Activated naive CD4-positive, alpha-beta T cell treated with anti-CD3 and anti-CD28 coated beads, Interleukin-2, amount 10 ng/mL, durations not matched to agents 7 days and 5 days (primary cell): ENCODE data around the gene FGD6.
"Not testable (repeated sequence)": the region's sequence is repeated elsewhere in the genome, so short reads cannot be mapped to it uniquely, and the experiment has no call there.

Experiments
- CTCF ChIA-PET: fragments of 350-600 bp; sonication (Branson Sonifier 250); formaldehyde crosslinking; loops from one replicate; lab custom pipeline; 2021; ENCODE audit warnings: antibody characterized with exemption; lab: Charles Lee
- DNase-seq: peaks from one replicate; pipeline ENCODE4 v3.0.0-alpha.2; 2020
- H3K27ac Mint-ChIP-seq: one replicate; pipeline ENCODE4 v1.8.0; 2021; ENCODE audit warnings: mild to moderate bottlenecking, moderate library complexity, mixed read lengths
- H3K27me3 Mint-ChIP-seq: one replicate; pipeline ENCODE4 v1.8.0; 2021; ENCODE audit warnings: mild to moderate bottlenecking, mixed read lengths
- H3K36me3 Mint-ChIP-seq: one replicate; pipeline ENCODE4 v1.8.0; 2021; ENCODE audit warnings: mixed read lengths
- H3K4me1 Mint-ChIP-seq: one replicate; pipeline ENCODE4 v1.8.0; 2021; ENCODE audit warnings: mixed read lengths
- H3K4me3 Mint-ChIP-seq: one replicate; pipeline ENCODE4 v1.8.0; 2021; ENCODE audit warnings: mild to moderate bottlenecking, moderate library complexity, mixed read lengths
- H3K9me3 Mint-ChIP-seq: one replicate; pipeline ENCODE4 v1.8.0; 2021; ENCODE audit warnings: mixed read lengths

FGD6 gene

DNA sequence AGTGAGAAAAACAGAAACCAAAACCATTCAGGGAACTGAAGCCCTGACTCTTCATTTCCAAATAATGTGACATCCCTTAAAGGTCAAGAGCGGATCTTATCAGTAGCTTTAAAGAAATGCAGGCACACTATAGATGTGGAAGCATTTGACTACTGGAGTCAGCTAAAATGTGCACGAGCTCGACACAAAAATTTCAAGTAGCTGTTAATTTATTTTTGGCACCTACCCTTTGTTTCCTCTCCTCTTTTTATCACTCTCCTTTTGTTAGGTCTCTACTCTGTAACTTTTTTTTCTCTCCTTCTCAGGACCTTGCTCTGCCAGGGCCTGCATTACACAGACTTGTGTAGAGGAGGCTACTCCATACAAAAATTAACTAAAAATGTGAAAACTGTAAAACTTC is 58.3 kb downstream of the FGD6 start:
- Mint-ChIP-seq H3K9me3 (no peaks in the 10 kb centered on the region), H3K27ac (no peak overlapping the region), H3K36me3 (no peaks in the 10 kb centered on the region), H3K27me3 (peaks cover 4% of the 10 kb centered on the region), H3K4me3 (no peak overlapping the region), H3K4me1 (no peaks in the 10 kb centered on the region)
- CTCF ChIA-PET: no interaction called here
- DNase-seq: no peak

DNA sequence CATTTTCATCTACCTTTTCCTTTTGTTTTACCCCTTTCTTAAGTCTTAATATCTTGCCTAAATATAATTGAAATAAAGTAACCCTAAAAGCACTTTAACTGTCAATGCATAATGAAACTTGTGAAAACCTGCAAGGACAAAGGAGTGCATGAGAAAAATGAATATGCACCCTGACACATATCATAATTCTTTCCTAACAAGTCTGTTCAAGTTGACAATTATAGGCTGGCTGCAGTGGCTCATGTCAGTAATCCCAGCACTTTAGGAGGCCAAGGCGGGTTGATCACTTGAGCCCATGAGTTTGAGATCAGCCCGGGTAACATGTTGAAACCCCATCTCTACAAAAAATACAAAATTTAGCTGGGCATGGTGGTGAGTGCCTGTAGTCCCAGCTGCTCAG is 65.4 kb downstream of the FGD6 start:
- no peak overlapping the region for H3K27ac Mint-ChIP-seq
- CTCF ChIA-PET: no interaction called here

DNA sequence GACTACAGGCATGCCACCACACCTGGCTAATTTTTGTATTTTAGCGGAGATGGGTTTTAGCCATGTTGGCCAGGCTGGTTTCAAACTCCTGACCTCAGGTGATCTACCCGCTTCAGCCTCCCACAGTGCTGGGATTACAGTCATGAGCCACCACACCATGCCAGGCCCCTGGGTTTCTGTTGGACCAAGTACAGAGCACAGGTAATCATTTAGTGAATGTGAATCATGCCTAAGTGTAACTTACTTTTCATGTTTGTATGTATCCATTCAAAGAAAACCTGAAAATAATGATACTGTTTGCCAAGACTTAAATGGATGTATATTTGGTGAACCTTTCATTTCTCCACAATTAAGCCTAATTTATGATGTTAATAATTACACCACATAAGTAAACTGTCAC is 65.9 kb downstream of the FGD6 start:
- H3K4me1 Mint-ChIP-seq: no peaks in the 10 kb centered on the region
- no peaks in the 10 kb centered on the region for H3K9me3 Mint-ChIP-seq
- no peak overlapping the region for H3K4me3 Mint-ChIP-seq
- no peaks in the 10 kb centered on the region for H3K27me3 Mint-ChIP-seq
- DNase-seq: no peak
- H3K27ac Mint-ChIP-seq: no peak overlapping the region
- H3K36me3 Mint-ChIP-seq: no peaks in the 10 kb centered on the region
- CTCF ChIA-PET: no interaction called here

More for the DNA sequence above, 65.4 kb downstream of the FGD6 start:
- no peaks in the 10 kb centered on the region for H3K36me3 Mint-ChIP-seq
- no peaks in the 10 kb centered on the region for H3K4me1 Mint-ChIP-seq
- no peaks in the 10 kb centered on the region for H3K9me3 Mint-ChIP-seq
- no peaks in the 10 kb centered on the region for H3K27me3 Mint-ChIP-seq
- no peak for DNase-seq
- no peak overlapping the region for H3K4me3 Mint-ChIP-seq

DNA sequence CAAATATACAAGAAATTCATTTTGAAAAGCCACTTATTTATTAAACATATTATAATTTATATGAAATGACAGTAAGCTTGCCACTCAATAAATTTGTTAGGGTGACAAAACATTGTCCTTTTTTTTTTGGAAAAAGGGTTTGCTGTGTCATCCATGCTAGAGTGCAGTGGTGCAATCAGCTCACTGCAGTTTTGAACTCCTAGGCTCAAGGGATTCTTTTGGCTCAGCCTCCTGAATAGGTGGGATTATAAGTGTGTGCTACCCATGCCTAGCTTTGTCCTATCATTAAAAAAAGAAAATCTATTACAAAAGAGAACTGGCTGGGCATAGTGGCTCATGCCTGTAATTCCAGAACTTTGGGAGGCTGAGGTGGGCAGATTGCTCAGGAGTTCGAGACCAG is 66.8 kb downstream of the FGD6 start:
- Mint-ChIP-seq H3K27ac (no peak overlapping the region), H3K27me3 (no peaks in the 10 kb centered on the region), H3K4me3 (no peak overlapping the region), H3K36me3 (no peaks in the 10 kb centered on the region), H3K9me3 (no peaks in the 10 kb centered on the region), H3K4me1 (no peaks in the 10 kb centered on the region)
- no peak for DNase-seq
- CTCF ChIA-PET: no interaction called here

DNA sequence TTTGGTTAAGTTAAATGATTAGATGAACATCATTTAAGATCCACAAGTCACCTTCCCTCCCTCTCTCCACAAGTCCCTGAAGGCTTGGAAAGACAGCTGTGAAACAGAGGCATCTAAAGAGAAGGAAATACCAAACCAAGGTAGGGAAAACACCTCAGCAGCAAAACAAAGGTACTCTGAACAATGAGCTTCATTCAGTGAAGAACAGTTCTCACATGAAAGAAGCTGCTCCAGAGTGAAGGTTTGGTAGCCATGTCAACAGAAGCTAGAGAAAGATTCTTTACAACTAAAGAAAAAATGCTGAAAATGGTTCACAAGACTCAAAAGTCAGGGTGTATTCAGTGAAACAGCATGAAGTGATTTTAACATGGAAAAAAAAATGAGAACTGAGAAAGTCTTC is 69.4 kb downstream of the FGD6 start:
- H3K27me3 Mint-ChIP-seq: no peaks in the 10 kb centered on the region
- no peaks in the 10 kb centered on the region for H3K9me3 Mint-ChIP-seq
- DNase-seq: no peak
- H3K4me3 Mint-ChIP-seq: no peak overlapping the region
- H3K4me1 Mint-ChIP-seq: no peaks in the 10 kb centered on the region
- H3K27ac Mint-ChIP-seq: no peak overlapping the region
- CTCF ChIA-PET: no interaction called here
- H3K36me3 Mint-ChIP-seq: no peaks in the 10 kb centered on the region

DNA sequence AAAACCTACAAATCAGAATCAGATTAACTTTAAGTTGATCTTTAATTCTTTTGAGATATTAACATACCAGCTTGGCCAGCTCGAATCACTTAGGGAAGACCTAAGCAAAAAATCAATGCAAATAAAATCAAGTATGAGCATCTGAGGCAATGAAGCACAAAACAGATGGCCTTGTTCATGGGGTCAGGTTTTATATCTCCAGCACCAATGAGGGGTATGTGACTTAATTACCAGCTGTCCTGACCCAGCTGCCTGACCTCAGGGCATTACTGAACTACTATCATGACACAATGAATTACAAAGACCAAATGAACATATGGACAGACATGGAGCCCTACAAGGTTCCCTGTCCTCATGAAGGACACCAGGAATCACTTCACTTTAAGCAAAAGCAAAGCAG is 70.5 kb downstream of the FGD6 start:
- CTCF ChIA-PET: no interaction called here
- Mint-ChIP-seq H3K4me1 (no peaks in the 10 kb centered on the region), H3K36me3 (no peaks in the 10 kb centered on the region), H3K9me3 (no peaks in the 10 kb centered on the region), H3K27ac (no peak overlapping the region), H3K27me3 (no peaks in the 10 kb centered on the region), H3K4me3 (no peak overlapping the region)
- DNase-seq: no peak

DNA sequence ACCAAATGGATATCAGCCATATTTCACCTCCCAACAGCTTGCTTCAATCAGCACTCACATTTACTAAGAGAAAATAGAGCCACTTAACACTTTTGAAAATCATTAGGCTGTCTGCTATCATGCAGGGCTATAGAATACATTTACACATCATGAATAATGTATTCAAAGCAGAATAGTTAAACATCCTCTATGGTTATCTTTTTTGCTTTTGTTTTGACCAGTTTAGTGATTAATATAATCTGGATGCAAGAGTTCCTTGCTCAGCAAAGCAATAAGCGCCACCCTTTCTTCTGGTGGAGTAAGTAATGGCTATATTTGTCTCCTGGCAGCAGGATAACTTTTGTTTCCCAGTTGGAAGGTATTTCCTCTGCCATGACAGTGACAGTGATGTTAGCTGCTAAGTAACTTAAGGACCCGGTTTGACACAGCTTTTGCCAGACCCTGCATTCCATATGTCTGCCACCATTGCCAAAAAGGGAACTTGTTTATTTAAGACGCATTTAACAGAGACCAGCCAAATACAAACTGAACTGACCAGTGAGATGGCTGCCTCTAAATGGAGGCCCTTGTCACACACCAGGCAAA is 73.6 kb downstream of the FGD6 start:
- CTCF ChIA-PET: no interaction called here
- Mint-ChIP-seq H3K9me3 (no peaks in the 10 kb centered on the region), H3K4me1 (no peaks in the 10 kb centered on the region), H3K36me3 (no peaks in the 10 kb centered on the region), H3K27me3 (no peaks in the 10 kb centered on the region), H3K4me3 (no peak overlapping the region), H3K27ac (no peak overlapping the region)
- no peak for DNase-seq

DNA sequence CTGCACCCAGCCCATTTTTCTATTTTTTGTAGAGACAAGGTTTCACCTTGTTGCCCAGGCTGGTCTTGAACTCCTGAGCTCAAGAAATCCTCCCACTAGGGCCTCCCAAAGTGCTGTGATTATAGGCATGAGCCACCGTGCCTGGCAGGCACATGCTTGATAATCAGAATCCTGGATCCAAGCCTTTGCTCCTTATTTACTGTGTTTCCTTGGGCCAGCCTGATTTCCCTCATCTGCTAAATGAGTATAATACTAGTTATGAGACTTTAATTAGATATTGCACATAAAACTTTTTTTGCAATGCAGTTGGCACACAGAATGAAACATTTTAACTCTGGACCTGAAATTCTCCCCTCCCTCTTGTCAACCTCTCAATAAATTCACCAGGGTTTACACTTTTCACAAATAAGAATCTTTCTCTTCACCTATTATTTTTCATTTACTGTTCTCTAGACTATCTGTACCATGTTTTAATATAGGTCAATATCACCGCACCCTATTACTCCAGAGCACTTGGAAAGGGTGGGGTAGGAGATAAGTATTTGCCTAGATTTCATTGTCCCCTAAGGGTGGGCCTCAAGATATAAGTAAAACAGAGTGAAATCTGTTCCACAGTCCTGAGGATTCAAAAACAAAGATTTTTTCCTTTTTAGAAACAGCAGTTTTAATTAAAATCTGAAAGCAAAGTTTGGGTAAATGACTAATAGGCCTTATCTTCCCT is 74.7 kb downstream of the FGD6 start:
- Mint-ChIP-seq H3K4me3 (no peak overlapping the region), H3K9me3 (no peaks in the 10 kb centered on the region), H3K27ac (no peak overlapping the region), H3K27me3 (peaks cover 4% of the 10 kb centered on the region), H3K4me1 (no peaks in the 10 kb centered on the region), H3K36me3 (no peaks in the 10 kb centered on the region)
- DNase-seq: no peak
- CTCF ChIA-PET: no interaction called here

DNA sequence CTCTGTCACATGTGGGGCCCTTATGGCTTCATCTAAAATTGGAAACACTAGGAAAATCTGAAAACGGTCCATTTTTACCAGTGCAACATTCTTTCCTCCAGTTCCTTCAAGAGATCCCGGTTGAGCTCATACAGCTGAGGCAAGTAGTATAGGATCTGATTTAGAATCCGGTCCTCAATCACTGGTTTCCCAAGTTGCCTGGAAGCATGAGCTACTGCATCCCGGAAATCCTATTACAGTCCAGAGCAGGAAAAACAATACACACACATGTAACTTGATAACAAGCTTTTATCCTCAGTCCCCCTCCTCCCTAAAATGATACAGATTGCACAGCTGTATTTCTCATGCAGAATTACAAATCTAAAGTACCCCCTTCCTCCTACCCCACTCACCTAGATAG is 76.0 kb downstream of the FGD6 start:
- CTCF ChIA-PET: no interaction called here

DNA sequence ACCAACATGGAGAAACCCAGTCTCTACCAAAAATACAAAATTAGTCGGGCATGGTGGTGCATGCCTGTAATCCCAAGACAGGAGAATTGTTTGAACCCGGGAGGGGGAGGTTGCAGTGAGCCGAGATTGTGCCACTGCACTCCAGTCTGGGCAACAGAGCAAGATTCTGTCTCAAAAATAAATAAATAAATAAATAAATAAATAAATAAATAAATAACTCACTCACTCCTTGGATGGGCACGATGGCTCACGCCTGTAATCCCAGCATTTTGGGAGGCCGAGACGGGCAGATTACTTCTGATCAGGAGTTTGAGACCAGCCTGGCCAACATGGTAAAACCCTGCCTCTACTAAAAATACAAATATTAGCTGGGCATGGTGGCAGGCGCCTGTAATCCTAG is 79.2 kb downstream of the FGD6 start:
- H3K27me3 Mint-ChIP-seq, H3K36me3 Mint-ChIP-seq, H3K9me3 Mint-ChIP-seq, H3K27ac Mint-ChIP-seq, H3K4me3 Mint-ChIP-seq, H3K4me1 Mint-ChIP-seq, DNase-seq, CTCF ChIA-PET: not testable (repeated sequence)

More for the DNA sequence above, 76.0 kb downstream of the FGD6 start:
- DNase-seq: no peak
- no peaks in the 10 kb centered on the region for H3K36me3 Mint-ChIP-seq
- no peak overlapping the region for H3K4me3 Mint-ChIP-seq
- no peaks in the 10 kb centered on the region for H3K9me3 Mint-ChIP-seq
- no peak overlapping the region for H3K27ac Mint-ChIP-seq
- H3K4me1 Mint-ChIP-seq: no peaks in the 10 kb centered on the region
- H3K27me3 Mint-ChIP-seq: peaks cover 4% of the 10 kb centered on the region

DNA sequence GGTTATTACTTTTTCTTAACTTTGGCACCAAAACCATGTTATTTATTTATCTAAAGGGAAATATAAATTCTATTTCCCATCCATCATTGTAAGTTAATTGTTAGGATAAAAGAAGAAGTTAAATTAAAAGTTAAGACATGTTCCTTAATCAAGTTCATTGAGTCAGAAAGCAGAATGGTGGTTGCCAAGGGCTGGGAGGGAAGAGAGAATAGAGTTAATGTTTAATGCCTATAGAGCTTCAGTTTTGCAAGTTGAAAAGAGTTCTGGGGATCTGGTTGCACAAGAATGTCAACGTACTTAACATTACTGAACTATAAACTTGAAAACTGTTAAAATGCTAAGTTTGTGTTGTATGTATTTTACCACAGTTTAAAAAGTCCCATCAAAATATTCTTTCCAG is 80.7 kb downstream of the FGD6 start:
- CTCF ChIA-PET: no interaction called here
- DNase-seq: no peak
- Mint-ChIP-seq H3K36me3 (no peaks in the 10 kb centered on the region), H3K27me3 (peaks cover 4% of the 10 kb centered on the region), H3K27ac (no peak overlapping the region), H3K4me1 (no peaks in the 10 kb centered on the region), H3K9me3 (no peaks in the 10 kb centered on the region), H3K4me3 (no peak overlapping the region)

DNA sequence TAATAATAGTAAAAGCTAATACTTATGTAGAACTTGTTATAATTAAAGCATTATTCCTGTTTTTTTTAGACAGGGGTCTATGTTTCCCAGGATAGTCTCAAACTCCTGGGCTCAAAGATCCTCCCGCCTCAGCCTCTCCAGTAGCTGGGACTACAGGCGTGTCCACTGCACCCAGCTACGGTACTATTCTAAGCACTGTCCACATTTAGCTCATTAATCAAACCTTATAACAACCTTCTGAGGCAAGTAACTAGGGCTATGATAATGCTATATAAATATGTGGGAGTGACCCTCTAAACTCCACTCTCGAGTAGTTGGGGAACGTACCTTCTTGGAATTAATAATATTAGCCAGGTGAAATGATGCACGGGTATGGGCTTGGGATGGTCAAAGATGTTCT is 83.2 kb downstream of the FGD6 start:
- Mint-ChIP-seq H3K9me3 (no peaks in the 10 kb centered on the region), H3K4me3 (no peak overlapping the region), H3K27ac (no peak overlapping the region), H3K4me1 (no peaks in the 10 kb centered on the region), H3K27me3 (peaks cover 4% of the 10 kb centered on the region), H3K36me3 (no peaks in the 10 kb centered on the region)
- CTCF ChIA-PET: no interaction called here
- no peak for DNase-seq

DNA sequence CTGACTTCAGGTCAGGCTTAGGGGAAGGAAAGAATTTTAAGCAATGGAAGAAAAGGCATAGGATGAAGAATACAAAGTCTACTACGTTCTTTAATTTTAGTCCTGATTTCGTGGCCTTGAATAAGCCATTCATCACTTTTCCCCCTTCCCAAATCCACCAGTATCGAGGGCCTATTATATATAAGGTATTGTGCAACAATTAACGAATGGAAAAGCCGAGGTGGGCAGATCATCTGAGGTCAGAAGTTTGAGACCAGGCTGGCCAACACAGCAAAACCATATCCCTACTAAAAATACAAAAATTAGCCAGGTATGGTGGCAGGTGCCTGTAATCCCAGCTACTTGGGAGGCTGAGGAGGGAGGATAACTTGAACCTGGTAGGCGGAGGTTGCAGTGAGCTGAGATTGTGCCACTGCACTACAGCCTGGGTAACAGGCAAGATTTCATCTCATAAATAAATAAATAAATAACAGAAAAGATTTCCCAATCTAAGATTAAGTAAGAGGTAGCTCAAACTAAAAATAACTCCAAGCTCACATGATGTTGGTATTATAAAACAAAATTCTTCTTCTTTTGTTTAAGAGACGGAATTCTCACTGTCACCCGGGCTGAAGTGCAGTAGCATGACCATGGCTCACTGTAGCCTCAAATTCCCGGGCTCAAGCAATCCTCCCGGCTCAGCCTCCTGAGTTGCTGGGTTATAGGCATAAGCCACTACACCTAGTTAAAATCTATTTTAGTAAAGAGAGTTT is 85.5 kb downstream of the FGD6 start:
- DNase-seq: no peak
- H3K9me3 Mint-ChIP-seq: no peaks in the 10 kb centered on the region
- CTCF ChIA-PET: interaction anchor here (0.7 to 1.1 kb wide), 2 partner anchors 14 to 403 kb away, joined by 3 read pairs; no protein-coding TSS in a partner anchor
- H3K27me3 Mint-ChIP-seq: no peaks in the 10 kb centered on the region
- H3K4me3 Mint-ChIP-seq: no peak overlapping the region
- H3K4me1 Mint-ChIP-seq: no peaks in the 10 kb centered on the region
- H3K27ac Mint-ChIP-seq: no peak overlapping the region
- no peaks in the 10 kb centered on the region for H3K36me3 Mint-ChIP-seq

DNA sequence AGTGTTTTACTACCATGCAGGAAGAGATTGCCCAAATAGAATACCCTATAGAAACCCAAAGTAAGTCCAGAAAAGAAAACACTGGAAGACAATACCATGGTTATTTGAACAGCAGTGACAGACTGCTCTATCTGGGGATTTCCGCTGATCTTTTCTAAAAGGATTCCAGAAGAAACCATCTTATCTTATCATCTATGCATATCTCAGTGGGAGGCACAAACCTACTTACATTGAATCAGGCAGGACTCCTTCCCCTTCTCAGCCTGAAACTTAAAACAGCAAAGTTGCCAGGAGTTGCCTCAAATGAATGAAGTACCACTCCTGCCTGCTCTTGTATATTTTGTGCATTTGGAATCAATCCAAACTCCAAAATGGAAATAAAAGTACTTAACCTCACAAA is 87.2 kb downstream of the FGD6 start:
- Mint-ChIP-seq H3K27ac (no peak overlapping the region), H3K4me3 (no peak overlapping the region), H3K27me3 (no peaks in the 10 kb centered on the region), H3K36me3 (no peaks in the 10 kb centered on the region), H3K9me3 (no peaks in the 10 kb centered on the region), H3K4me1 (no peaks in the 10 kb centered on the region)
- CTCF ChIA-PET: interaction anchor here (1.1 kb wide), 1 partner anchor 13 kb away, joined by 3 read pairs; no protein-coding TSS in a partner anchor
- no peak for DNase-seq

DNA sequence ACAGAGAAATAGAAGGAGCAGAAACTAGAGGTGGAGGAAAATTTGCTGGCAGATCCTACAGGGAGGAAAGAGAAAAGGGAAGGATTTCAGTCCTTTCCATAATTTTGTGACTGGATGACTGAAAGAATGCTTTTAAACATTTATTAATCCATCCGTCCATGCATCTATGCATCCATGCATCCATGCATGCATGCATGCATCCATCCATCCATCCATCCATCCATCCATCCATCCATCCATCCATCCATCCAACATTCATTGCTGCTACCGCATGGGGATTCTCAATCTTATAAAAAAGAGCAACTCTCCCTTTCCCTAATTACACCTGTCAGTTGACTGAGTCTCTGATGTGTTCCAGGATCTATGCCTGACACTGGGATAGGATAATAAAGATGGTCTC is 88.2 kb downstream of the FGD6 start:
- H3K9me3 Mint-ChIP-seq: no peaks in the 10 kb centered on the region
- CTCF ChIA-PET: interaction anchor here (0.7 kb wide), 1 partner anchor 12 kb away, joined by 3 read pairs; no protein-coding TSS in a partner anchor
- no peak overlapping the region for H3K27ac Mint-ChIP-seq
- H3K4me1 Mint-ChIP-seq: no peaks in the 10 kb centered on the region
- no peaks in the 10 kb centered on the region for H3K27me3 Mint-ChIP-seq
- DNase-seq: no peak
- no peak overlapping the region for H3K4me3 Mint-ChIP-seq
- H3K36me3 Mint-ChIP-seq: no peaks in the 10 kb centered on the region
